GM12892 (cell line): ENCODE data around the gene PFKL. TPM values are rescaled to one million over a fixed set of nuclear protein-coding genes. Genes with fewer than 3 reads are reported as not detected.

ENCODE experiments used
- DNase-seq: peaks from one replicate; pipeline ENCODE4 v3.0.0; 2011; ENCODE audit not compliant: insufficient read length
- FAIRE-seq: peaks from 2 replicates; lab custom pipeline; 2011; peaks lifted over from hg19 to GRCh38; lab: Jason Lieb, UNC
- POLR2A ChIP-seq: IDR thresholded peaks from 2 replicates; pipeline ENCODE4 v1.6.1; 2011; ENCODE audit warnings: low read depth, low read length, control low read depth
- POLR2AphosphoS5 ChIP-seq: IDR thresholded peaks from 2 replicates; pipeline ENCODE4 v1.6.1; 2011; ENCODE audit warnings: low read depth, low read length, control low read depth
- TAF1 ChIP-seq: IDR thresholded peaks from 2 replicates; pipeline ENCODE4 v1.6.1; 2011; ENCODE audit warnings: low read depth, mild to moderate bottlenecking, control low read depth, low read length, borderline replicate concordance
- polyA plus RNA-seq: library from polyadenylated mRNA; unstranded; fragments of >200 nt; gene quantifications from one replicate; pipeline ENCODE4 v1.2.1, GENCODE V29; 2012; ENCODE audit warnings: missing spikeins, inconsistent platforms; ENCODE audit not compliant: missing spikeins

PFKL gene
- 83.1 TPM for polyA plus RNA-seq

GRCh38 chr21:44299458-44300261, at the start of gene PFKL:
Gene PFKL, plus strand, starts transcription at chr21:44300053. Its CDS starts 53 bp downstream, at chr21:44300106.
- peak; percentile 45; the same call in 1 of the 2 replicates for TF ChIP-seq TAF1
- TF ChIP-seq POLR2AphosphoS5 = no peak
- peak; percentile 48; the same call in 1 of the 2 replicates for TF ChIP-seq POLR2A
- DNase-seq (peak; percentile 94), FAIRE-seq (no peak)

GRCh38 chr21:44253832-44254710, 45.8 kb upstream of the PFKL start:
- FAIRE-seq = no peak
- peak; percentile 13 for DNase-seq
- TF ChIP-seq TAF1 (no peak), POLR2A (no peak), POLR2AphosphoS5 (no peak)

- no peak for FAIRE-seq
- TF ChIP-seq TAF1 = no peak
- no peak for TF ChIP-seq POLR2AphosphoS5
- TF ChIP-seq POLR2A = no peak
- DNase-seq = peak; percentile 5
Observed at GRCh38 chr21:44255511-44255981, 44.3 kb upstream of the PFKL start.

GRCh38 chr21:44258056-44258725, 41.7 kb upstream of the PFKL start:
- peak; percentile 13 for DNase-seq
- no peak for TF ChIP-seq TAF1
- no peak for TF ChIP-seq POLR2A
- no peak for TF ChIP-seq POLR2AphosphoS5
- FAIRE-seq = no peak

- FAIRE-seq (no peak), DNase-seq (peak; percentile 2)
- TF ChIP-seq TAF1 (no peak), POLR2A (no peak), POLR2AphosphoS5 (no peak)
Observed at GRCh38 chr21:44259082-44259705, 40.7 kb upstream of the PFKL start.

GRCh38 chr21:44260066-44260465, 39.8 kb upstream of the PFKL start:
- FAIRE-seq (no peak), DNase-seq (no peak)
- TF ChIP-seq TAF1 = no peak
- no peak for TF ChIP-seq POLR2AphosphoS5
- TF ChIP-seq POLR2A = no peak

GRCh38 chr21:44260791-44261631, 38.8 kb upstream of the PFKL start:
- DNase-seq = no peak
- no peak for FAIRE-seq
- no peak for TF ChIP-seq POLR2AphosphoS5
- TF ChIP-seq POLR2A = no peak
- TF ChIP-seq TAF1 = no peak

GRCh38 chr21:44261675-44262295, 38.1 kb upstream of the PFKL start, which contains the start of gene DNMT3L:
Gene DNMT3L, minus strand, starts transcription at chr21:44261897. Its CDS starts 638 bp downstream, at chr21:44261259.
- FAIRE-seq (no peak), DNase-seq (no peak)
- TF ChIP-seq POLR2AphosphoS5 (no peak), POLR2A (no peak), TAF1 (no peak)

- FAIRE-seq = no peak
- DNase-seq = no peak
- TF ChIP-seq POLR2A (no peak), TAF1 (no peak), POLR2AphosphoS5 (no peak)
Observed at GRCh38 chr21:44262338-44263056, 37.4 kb upstream of the PFKL start.
